CD4-positive, alpha-beta T cell (primary cell): ENCODE data around the gene SRSF10. TPM values are rescaled to one million over a fixed set of nuclear protein-coding genes. Genes with fewer than 3 reads are reported as not detected.

Experiments used
- ATAC-seq: fragments of 200-7000 bp; cut with Tn5 transposase; one replicate; pipeline ENCODE4 v1.10.0; 2022; ENCODE audit warnings: mild to moderate bottlenecking; ENCODE audit not compliant: poor library complexity
- CTCF ChIA-PET: fragments of 350-600 bp; sonication (Branson Sonifier 250); formaldehyde crosslinking; loops from one replicate; lab custom pipeline; 2021; ENCODE audit warnings: antibody characterized with exemption, inconsistent platforms; lab: Charles Lee
- POLR2A ChIA-PET: fragments of 350-600 bp; sonication (Branson Sonifier 250); formaldehyde crosslinking; loops from one replicate; lab custom pipeline; 2021; ENCODE audit warnings: antibody characterized with exemption, inconsistent platforms; lab: Charles Lee
- DNase-seq, 14 experiments: peaks; one replicate each; pipeline ENCODE4 v3.0.0-alpha.2; 2013 to 2020; ENCODE audit warnings: mixed read lengths in 2 of 14
- H3K27ac ChIP-seq, 2 donors: one replicate each; pipeline versions ENCODE4 v1.5.1 to v1.7.0; 2013; ENCODE audit warnings: low read length in 2 of 2, low read depth in 1 of 2, mild to moderate bottlenecking in 1 of 2
- H3K27me3 ChIP-seq, 2 experiments: 1 replicate in 1 of 2; 2 replicates in 1 of 2; pipeline versions ENCODE4 v1.6.1 to v1.7.0; 2013; ENCODE audit warnings: low read length in 2 of 2, control low read depth in 1 of 2, mild to moderate bottlenecking in 1 of 2, moderate library complexity in 1 of 2; ENCODE audit not compliant: insufficient read depth in 2 of 2, control insufficient read depth in 1 of 2
- H3K36me3 ChIP-seq: one replicate; pipeline ENCODE4 v1.6.1; 2013; ENCODE audit warnings: low read length, control low read depth; ENCODE audit not compliant: insufficient read depth
- H3K4me1 ChIP-seq: one replicate; pipeline ENCODE4 v1.6.1; 2013; ENCODE audit warnings: low read length, control low read depth; ENCODE audit not compliant: insufficient read depth
- H3K4me3 ChIP-seq: one replicate; pipeline ENCODE4 v1.5.1; 2013; ENCODE audit warnings: mild to moderate bottlenecking, low read length, moderate library complexity
- H3K9me3 ChIP-seq, 2 experiments: 1 replicate in 1 of 2; 2 replicates in 1 of 2; pipeline versions ENCODE4 v1.6.1 to v1.7.0; 2013; ENCODE audit warnings: low read length in 2 of 2, mild to moderate bottlenecking in 2 of 2, control low read depth in 1 of 2, moderate library complexity in 1 of 2; ENCODE audit not compliant: control insufficient read depth in 1 of 2, insufficient read depth in 1 of 2
- H3K27ac Mint-ChIP-seq: one replicate; pipeline ENCODE4 v1.8.0; 2020; ENCODE audit warnings: mixed read lengths
- H3K27me3 Mint-ChIP-seq: one replicate; pipeline ENCODE4 v1.8.0; 2021; ENCODE audit warnings: mixed read lengths
- H3K36me3 Mint-ChIP-seq: one replicate; pipeline ENCODE4 v1.8.0; 2021; ENCODE audit warnings: low read depth, mixed read lengths
- H3K4me1 Mint-ChIP-seq: one replicate; pipeline ENCODE4 v1.8.0; 2021; ENCODE audit warnings: low read depth, mixed read lengths
- H3K4me3 Mint-ChIP-seq: one replicate; pipeline ENCODE4 v1.8.0; 2020; ENCODE audit warnings: mild to moderate bottlenecking, mixed read lengths
- H3K9me3 Mint-ChIP-seq: one replicate; pipeline ENCODE4 v1.8.0; 2020; ENCODE audit warnings: mixed read lengths
- intact Hi-C, 2 experiments: fragments of 100-400 bp; cut with DNase I in 1 of 2; cut with micrococcal nuclease in 1 of 2; formaldehyde crosslinking; loops; one replicate each; pipeline versions ENCODE4 v1.15.1 to v1.9.0; 2023 to 2025; cut with DNase I, micrococcal nuclease
- total RNA-seq, 174 experiments: library from RNA in 2 of 174; stranded (reverse) in 2 of 174; gene quantifications; one replicate each; pipeline ENCODE4 v1.2.3 and lab custom pipeline; 2021 to 2026
- TF ChIP-seq, protein P1 (sequence below): fragments of 200-600 bp; IDR thresholded peaks from one replicate; pipeline ENCODE4 v1.8.0; 2022; ENCODE audit warnings: antibody characterized with exemption, mild to moderate bottlenecking

Gene SRSF10
- total RNA-seq, 2 experiments from 2014 or later, result 346 to 356 TPM

GRCh38 chr1:23978805-23979204 is 1.3 kb downstream of the SRSF10 start:
- Mint-ChIP-seq H3K27ac (peak overlapping the region; percentile 95), H3K4me3 (peak overlapping the region; percentile 99), H3K9me3 (no peaks in the 10 kb centered on the region), H3K4me1 (peaks cover 64% of the 10 kb centered on the region), H3K36me3 (peaks cover 55% of the 10 kb centered on the region), H3K27me3 (no peaks in the 10 kb centered on the region)
- no peak for DNase-seq
- intact Hi-C loops, result loop anchor here in 1 of 2 experiments (10.0 kb wide), 2 partner anchors 424 to 614 kb away; partner anchors contain the start of genes ID3 and ZNF436
- H3K27me3 ChIP-seq, result no peaks in the 10 kb centered on the region
- CTCF ChIA-PET, result interaction anchor here (0.7 to 3.9 kb wide), 2 partner anchors 8 to 19 kb away, joined by 3 to 12 read pairs; partner anchors contain the start of gene PNRC2
- POLR2A ChIA-PET, result interaction anchor here (0.6 to 7.2 kb wide), 2 partner anchors 16 to 201 kb away, joined by 3 to 164 read pairs; partner anchors contain the start of gene PNRC2
- H3K4me1 ChIP-seq, result peaks cover 19% of the 10 kb centered on the region
- peak overlapping the region; percentile 92 for H3K4me3 ChIP-seq
- H3K9me3 ChIP-seq, result no peaks in the 10 kb centered on the region
- no peak for ATAC-seq
- peak overlapping the region; percentile 97 to 98 for H3K27ac ChIP-seq
- peaks cover 18% of the 10 kb centered on the region for H3K36me3 ChIP-seq
- TF ChIP-seq, protein P1, sequence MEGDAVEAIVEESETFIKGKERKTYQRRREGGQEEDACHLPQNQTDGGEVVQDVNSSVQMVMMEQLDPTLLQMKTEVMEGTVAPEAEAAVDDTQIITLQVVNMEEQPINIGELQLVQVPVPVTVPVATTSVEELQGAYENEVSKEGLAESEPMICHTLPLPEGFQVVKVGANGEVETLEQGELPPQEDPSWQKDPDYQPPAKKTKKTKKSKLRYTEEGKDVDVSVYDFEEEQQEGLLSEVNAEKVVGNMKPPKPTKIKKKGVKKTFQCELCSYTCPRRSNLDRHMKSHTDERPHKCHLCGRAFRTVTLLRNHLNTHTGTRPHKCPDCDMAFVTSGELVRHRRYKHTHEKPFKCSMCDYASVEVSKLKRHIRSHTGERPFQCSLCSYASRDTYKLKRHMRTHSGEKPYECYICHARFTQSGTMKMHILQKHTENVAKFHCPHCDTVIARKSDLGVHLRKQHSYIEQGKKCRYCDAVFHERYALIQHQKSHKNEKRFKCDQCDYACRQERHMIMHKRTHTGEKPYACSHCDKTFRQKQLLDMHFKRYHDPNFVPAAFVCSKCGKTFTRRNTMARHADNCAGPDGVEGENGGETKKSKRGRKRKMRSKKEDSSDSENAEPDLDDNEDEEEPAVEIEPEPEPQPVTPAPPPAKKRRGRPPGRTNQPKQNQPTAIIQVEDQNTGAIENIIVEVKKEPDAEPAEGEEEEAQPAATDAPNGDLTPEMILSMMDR, result no peak

DNA sequence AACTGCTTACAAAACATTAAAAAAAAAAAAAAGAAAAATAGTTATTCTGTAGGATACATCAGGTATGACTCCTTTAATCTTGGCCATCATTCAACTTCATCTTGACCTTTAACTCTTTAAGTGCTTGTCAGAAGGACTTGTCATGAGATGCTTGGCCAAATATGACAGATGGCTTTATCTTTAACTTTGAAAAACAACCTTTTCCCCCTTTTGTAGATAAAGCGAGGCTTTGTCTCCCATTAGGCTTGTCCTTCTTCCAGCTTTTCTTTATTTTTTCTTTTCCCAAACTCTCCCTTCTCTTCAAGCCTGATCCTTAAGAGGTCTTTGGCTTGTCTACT is 2.3 kb downstream of the SRSF10 start:
- TF ChIP-seq, protein P1, result no peak
- Mint-ChIP-seq H3K4me3 (peak overlapping the region; percentile 99), H3K27ac (peak overlapping the region; percentile 95), H3K9me3 (no peaks in the 10 kb centered on the region), H3K36me3 (peaks cover 63% of the 10 kb centered on the region), H3K4me1 (peaks cover 64% of the 10 kb centered on the region), H3K27me3 (no peaks in the 10 kb centered on the region)
- ATAC-seq (no peak), DNase-seq (no peak)
- H3K36me3 ChIP-seq, result peaks cover 28% of the 10 kb centered on the region
- H3K4me1 ChIP-seq, result peaks cover 19% of the 10 kb centered on the region
- no peak overlapping the region for H3K27ac ChIP-seq
- CTCF ChIA-PET, result interaction anchor here (3.9 kb wide), 1 partner anchor 18 kb away, joined by 12 read pairs; the partner anchor contains the start of gene PNRC2
- POLR2A ChIA-PET, result interaction anchor here (7.2 kb wide), 1 partner anchor 15 kb away, joined by 164 read pairs; the partner anchor contains the start of gene PNRC2
- intact Hi-C loops, result loop anchor here in 1 of 2 experiments (10.0 kb wide), 2 partner anchors 423 to 613 kb away; partner anchors contain the start of genes ID3 and ZNF436
- no peaks in the 10 kb centered on the region for H3K27me3 ChIP-seq
- no peak overlapping the region for H3K4me3 ChIP-seq
- no peaks in the 10 kb centered on the region for H3K9me3 ChIP-seq

- peak overlapping the region in 1 of 2 donors; percentile 51 for H3K27ac ChIP-seq
- ChIA-PET CTCF (interaction anchor here (3.9 kb wide), 1 partner anchor 18 kb away, joined by 12 read pairs; the partner anchor contains the start of gene PNRC2), POLR2A (interaction anchor here (7.2 kb wide), 1 partner anchor 15 kb away, joined by 164 read pairs; the partner anchor contains the start of gene PNRC2)
- Mint-ChIP-seq H3K27ac (peak overlapping the region; percentile 95), H3K36me3 (peaks cover 63% of the 10 kb centered on the region), H3K9me3 (no peaks in the 10 kb centered on the region), H3K4me3 (peak overlapping the region; percentile 99), H3K27me3 (no peaks in the 10 kb centered on the region), H3K4me1 (peaks cover 64% of the 10 kb centered on the region)
- TF ChIP-seq, protein P1, result no peak
- intact Hi-C loops, result loop anchor here in 1 of 2 experiments (10.0 kb wide), 2 partner anchors 423 to 613 kb away; partner anchors contain the start of genes ID3 and ZNF436
- no peaks in the 10 kb centered on the region for H3K9me3 ChIP-seq
- H3K36me3 ChIP-seq, result peaks cover 29% of the 10 kb centered on the region
- no peaks in the 10 kb centered on the region for H3K27me3 ChIP-seq
- H3K4me1 ChIP-seq, result peaks cover 19% of the 10 kb centered on the region
- peak in 1 of 14 experiments; percentile 27 for DNase-seq
- ATAC-seq, result no peak
- H3K4me3 ChIP-seq, result no peak overlapping the region
These were observed 2.8 kb downstream of the SRSF10 start for GRCh38 chr1:23977187-23977853.
